NCI-H187 treated with DMSO at 0.1 percent for 48 hours (cell line): ENCODE results near the gene STPG4.
"Not testable (repeated sequence)": the region's sequence is repeated elsewhere in the genome, so short reads cannot be mapped to it uniquely, and the experiment has no call there.

Experiments used
- DNase-seq: peaks from one replicate; lab custom pipeline; 2025; lab: John Stamatoyannopoulos, UW

STPG4 gene

DNA sequence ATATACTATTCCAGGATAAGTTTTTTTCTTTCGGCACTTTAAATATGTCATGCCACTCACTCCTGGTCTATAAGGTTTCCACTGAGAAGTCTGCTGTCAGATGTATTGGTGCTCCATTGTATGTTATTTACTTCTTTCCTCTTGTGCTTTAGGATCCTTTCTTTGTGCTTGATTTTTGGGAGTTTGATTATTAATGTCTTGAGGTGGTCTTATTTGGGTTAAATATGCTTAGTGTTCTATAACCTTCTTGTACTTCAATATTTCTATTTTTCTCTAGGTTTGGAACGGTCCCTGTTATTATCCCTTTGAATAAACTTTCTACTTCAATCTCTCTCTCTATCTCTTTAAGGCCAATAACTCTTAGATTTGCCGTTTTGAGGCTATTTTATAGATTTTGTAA lies 28.3 kb downstream of the STPG4 start:
- no peak for DNase-seq

DNA sequence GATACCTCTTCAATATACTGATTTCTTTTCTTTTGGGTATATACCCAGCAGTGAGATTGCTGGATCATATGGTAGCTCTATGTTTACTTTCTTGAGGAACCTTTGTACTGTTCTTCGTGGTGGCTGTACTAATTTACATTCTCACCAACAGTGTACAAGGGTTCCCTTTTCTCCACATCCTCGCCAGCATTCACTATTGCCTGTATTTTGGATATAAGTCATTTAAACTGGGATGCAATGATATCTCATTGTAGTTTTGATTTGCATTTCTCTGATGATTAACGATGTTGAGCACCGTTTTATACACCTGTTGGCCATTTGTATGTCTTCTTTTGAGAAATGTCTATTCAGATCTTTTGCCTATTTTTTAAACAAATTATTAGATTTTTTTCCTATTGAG lies 30.4 kb downstream of the STPG4 start:
- not testable (repeated sequence) for DNase-seq

DNA sequence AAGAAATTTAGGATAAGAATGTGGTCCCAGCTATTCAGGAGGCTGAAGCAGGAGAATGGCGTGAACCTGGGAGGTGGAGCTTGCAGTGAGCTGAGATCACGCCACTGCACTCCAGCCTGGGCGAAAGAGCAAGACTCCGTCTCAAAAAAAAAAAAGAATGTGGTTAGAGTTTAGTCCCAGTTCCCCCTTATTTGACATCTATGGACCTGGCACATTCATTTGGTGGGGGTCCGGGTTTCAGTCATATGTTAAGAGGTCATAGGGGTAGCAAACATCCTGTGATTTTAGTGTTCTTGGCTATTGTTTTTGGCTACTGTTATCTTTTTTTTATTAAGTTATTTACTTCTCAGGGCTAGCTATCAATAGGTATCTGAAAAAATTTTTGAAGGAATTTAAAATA lies 34.7 kb downstream of the STPG4 start:
- not testable (repeated sequence) for DNase-seq

DNA sequence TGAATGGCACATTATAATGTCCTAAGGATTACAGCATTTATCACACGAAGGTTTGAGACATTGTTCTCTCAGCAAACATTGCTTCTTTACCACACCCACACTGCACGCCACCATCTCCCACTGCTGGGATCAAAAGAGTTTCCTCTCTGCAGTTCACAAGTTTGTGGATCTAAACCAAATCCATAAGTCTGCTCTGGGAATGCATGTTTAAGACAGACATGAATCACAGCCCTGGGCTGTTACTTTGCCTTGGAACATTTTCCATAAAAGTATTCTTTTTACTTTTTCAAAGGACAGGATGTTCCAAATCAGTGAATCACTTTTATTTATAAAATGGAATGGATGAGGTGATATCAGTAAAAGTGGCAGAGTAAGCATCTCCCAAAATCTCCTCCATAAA lies 36.1 kb downstream of the STPG4 start:
- no peak for DNase-seq

DNA sequence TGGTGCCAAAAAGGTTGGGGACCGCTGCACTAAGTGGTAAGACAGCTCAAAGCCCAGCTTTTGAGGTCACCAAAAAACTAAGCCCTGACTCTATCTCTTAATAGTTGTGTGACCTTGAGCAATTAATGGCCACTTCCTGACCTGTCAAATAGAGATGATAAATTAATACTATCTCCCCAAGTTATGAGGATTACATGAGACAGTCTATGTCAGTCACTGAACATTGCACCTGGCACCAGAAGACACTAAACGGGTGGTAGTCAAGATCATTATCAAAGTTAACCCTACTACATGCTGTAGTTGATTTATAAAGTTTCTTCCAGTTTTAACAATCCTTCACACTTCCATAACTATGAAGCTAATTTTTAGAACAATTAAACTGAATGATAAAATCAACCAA lies 36.5 kb downstream of the STPG4 start:
- no peak for DNase-seq

DNA sequence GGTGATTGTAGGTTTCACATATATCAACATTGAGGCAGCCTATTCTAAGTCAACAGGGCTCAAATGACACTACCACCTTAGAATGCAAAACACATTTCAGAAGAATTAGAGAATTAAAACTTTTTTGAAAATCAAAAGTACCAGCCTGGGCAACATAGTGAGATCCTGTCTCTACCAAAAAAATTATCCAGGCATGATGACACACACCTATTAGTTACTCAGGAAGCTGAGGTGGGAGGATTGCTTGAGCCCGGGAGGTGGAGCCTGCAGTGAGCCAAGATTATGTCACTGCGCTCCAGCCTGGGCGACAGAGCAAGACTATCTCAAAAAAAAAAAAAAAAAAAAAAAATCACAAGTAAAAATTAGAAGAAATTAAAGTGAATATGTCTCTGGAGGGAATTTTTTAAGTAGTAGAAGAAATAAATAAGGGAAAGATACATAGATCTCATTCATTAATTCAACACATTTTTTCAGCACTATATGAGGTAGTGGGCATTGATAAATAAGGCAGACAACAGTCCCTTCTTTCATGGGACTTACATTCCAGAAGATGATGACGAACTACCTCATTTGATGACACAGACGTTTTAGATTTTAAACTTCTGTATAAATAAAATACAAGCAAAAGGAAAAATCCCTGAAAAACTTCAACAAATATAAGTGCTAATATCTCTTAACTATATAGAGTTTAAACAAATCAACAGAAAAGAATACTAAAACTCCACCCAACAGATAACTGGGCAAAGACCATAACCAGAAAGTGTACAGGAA lies 42.3 kb downstream of the STPG4 start:
- no peak for DNase-seq

DNA sequence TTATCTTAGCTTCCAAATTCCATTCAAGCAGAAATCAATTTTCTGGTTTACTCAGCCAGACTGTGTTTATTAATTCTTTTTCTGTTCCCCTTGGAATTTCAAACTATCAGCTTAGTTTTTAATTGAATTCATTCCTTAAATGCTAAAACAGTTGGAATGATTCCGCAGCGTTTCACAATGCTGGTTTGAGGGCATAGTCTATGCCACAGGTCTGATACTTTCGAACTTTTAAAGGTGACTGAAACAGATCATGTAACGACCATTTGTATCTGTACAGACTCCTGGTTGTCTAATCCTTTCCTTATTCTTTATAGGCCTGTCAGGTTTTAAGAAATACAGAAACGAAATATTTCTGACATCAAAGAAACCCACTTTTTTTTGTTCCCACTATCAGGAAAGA lies 45.4 kb downstream of the STPG4 start:
- DNase-seq: no peak

DNA sequence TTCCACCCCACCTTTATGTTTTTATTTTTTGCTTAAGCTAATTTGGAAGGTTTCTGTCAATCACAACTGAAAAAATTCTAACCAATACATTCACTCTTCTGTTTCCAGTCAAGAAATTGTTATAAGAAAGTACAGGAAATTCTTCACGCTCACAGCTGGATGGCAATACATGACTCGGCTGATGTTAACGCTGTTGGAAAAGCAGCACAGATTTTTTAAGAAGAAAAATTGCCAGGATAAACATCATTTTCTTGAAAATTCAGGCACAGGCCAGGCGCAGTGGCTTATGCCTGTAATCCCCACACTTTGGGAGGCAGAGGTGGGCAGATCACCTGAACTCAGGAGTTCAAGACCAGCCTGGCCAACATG lies 46.1 kb downstream of the STPG4 start:
- DNase-seq: no peak

DNA sequence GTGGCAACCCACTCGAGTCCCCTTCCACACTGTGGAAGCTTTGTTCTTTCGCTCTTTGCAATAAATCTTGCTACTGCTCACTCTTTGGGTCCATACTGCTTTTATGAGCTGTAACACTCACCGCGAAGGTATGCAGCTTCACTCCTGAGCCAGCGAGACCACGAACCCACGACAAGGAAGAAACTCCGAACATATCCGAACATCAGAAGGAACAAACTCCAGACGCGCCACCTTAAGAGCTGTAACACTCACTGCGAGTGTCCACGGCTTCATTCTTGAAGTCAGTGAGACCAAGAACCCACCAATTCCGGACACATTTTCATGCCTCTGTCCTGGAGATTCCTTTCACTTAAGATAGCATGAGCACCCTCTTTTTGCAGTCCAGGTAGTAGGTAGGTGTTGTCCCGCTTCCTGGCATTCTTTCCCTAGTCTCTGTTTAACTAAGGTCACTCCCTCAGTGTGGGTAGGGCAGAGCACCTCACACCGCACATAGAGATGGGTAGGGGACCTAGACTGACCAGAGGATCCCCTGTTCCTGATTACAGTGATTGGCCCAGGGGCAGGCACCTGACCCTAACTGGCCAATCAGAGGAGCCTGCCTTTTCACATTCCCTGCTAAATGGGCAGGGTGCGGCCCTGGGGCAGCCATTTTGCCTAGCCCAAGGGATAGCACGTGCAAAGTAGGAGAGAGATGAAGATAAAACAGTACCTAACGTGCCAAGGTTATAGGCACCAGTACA lies 46.7 kb downstream of the STPG4 start:
- not testable (repeated sequence) for DNase-seq

DNA sequence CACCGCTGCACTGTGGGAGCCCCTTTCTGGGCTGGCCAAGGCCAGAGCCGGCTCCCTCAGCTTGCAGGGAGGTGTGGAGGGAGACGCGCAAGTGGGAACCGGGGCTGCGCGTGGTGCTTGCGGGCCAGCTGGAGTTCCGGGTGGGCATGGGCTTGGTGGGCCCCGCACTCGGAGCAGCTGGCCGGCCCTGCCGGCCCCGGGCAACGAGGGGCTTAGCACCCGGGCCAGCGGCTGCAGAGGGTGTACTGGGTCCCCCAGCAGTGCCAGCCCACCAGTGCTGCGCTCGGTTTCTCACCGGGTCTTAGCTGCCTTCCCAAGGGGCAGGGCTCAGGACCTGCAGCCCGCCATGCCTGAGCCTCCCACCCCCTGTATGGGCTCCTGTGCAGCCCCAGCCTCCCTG lies 47.9 kb downstream of the STPG4 start:
- not testable (repeated sequence) for DNase-seq

DNA sequence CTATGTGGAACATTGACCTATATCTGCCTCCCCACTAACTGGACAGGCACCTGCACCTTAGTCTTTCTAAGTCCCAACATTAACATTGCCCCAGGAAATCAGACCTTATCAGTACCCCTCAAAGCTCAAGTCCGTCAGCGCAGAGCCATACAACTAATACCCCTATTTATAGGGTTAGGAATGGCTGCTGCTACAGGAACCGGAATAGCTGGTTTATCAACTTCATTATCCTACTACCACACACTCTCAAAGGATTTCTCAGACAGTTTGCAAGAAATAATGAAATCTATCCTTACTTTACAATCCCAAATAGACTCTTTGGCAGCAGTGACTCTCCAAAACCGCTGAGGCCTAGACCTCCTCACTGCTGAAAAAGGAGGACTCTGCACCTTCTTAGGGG lies 48.9 kb downstream of the STPG4 start:
- not testable (repeated sequence) for DNase-seq

DNA sequence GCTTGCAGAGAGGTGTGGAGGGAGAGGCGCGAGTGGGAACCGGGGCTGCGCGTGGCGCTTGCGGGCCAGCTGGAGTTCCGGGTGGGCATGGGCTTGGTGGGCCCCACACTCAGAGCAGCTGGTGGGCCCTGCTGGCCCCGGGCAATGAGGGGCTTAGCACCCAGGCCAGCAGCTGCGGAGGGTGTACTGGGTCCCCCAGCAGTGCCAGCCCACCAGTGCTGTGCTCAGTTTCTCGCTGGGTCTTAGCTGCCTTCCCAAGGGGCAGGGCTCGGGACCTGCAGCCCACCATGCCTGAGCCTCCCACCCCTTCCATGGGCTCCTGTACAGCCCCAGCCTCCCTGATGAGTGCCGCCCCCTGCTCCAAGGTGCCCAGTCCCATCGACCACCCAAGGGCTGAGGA lies 55.4 kb downstream of the STPG4 start:
- DNase-seq: not testable (repeated sequence)

DNA sequence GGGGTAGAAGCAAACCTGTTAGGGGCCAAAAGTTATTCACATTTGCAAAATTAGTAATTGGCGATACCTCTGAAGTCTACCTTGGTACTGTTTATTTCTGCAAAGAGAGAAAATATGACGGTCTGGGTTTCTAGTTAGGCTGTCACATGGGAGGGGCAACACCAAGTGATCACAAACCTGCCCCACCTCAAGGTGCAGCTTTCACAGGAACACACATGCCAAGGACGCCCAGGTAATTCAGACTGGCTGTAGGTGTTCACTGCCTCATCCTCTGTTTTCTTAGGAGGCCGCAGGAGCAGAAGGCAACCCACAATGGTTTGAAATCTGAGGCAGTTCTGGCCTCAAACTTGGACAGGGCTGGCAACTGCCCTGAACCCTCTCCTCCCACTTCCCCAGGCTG lies 56.2 kb downstream of the STPG4 start:
- DNase-seq: no peak

DNA sequence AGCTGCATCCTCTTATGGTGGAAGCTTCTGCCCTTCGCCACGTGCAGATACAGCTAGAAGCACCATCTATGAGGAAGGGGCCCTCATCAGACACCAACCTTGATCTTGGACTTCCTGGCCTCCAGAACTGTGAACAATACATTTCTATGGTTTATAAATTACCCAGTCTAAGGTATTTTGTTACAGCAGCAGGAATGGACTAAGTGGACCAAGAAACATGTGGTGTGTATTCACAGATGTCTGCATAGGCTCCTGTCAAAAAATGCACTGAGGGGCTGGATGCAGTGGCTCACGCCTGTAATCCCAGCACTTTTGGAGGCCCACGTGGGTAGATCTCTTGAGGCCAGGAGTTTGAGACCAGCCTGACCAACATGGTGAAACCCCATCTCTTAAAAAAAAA lies 57.5 kb downstream of the STPG4 start:
- no peak for DNase-seq

DNA sequence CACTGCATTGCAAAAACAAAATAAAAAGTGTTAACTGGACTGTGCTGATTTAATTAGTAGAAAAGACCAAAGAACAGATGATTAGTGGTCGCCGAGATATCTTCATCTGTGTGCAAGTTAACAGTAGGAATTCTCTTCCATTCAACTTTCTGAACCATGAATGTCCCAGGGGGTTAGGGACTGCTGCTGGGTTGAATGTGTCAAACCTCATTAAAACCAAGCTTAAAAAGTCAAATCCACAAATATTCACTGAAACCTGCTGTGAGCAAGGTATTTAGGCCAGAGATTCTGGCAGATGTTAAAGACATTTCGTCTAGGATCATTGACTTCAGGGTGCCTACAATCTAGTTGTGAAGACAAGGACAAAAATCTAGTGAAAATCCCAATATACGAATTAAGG lies 58.7 kb downstream of the STPG4 start:
- DNase-seq: no peak

DNA sequence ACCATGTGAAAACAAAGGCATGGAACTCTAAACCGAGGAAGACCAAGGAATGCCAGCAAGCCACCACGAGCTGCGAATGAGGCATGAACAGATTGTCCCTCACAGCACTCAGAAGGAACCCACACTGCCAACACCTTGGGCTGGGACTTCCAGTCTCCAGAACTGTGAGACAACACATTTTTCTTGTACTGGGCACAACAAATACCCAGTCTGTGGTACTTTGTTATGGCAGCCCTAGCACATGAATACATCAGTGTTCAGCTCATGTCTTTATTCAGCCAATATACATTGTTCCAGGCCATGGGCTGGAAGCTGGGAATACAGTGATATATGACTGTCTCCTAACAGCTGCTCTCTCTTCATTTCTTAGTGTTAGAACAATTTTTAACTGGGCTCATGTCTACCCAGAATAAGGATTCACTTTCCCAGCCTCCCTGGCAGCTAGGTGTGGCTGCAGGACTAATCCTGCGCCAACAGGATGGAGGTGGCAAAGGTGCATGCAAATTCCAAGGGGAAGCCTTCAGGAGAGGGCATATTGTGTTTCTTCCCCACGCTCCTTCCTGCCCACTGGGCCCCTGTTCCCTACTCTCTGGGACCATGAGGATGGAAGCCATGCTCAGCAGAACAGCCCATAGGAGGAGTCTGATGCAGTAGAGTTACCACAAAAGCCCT lies 59.6 kb downstream of the STPG4 start:
- DNase-seq: no peak

DNA sequence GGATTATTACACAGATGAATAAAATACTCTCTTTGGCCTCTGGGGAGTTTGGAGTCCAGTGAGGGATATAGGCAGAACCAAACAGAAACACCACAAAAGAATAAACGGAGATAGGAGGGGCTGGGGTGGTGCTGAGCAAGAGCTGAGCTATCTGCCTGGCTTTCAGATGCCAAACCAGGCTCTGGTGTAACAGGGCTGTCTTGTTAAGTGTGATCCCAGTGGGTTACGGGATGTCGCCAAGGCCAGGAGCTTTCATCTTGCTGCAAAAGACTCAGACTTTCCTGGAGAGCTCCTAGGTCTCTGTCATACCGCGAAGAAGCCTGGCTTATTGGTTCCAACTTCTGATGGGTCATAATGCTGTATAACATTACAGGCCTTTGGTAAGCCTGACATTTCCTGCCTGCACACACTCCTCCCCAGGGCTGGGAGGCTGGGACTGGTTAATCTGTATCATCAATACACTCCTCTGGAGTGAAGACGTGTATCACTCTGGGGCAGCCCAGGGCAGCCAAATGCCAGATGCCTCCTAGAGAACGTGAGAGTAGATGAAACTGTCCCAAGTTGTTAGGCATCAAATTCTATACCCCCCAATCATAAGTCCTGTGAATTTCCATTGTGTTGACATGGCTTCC lies 60.5 kb downstream of the STPG4 start:
- DNase-seq: no peak

DNA sequence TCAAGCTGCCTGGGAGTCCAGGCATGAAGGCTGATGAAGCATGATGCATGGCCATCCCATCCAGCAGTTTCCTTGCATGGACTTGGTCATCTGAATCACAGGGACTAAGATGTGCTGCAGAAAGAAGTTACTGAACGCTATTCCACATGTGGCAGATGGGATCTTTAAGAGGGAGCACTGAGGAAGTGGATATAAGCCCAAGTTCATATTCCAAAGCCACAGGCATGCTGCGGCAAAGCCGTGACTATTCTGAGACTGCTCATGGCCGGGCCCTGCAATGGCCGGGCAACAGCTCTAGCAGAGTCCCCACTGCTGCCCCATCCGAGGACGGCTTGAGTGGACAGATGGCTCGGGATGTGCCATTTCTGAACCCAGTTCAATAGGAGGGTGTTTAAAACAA lies 61.5 kb downstream of the STPG4 start:
- no peak for DNase-seq

DNA sequence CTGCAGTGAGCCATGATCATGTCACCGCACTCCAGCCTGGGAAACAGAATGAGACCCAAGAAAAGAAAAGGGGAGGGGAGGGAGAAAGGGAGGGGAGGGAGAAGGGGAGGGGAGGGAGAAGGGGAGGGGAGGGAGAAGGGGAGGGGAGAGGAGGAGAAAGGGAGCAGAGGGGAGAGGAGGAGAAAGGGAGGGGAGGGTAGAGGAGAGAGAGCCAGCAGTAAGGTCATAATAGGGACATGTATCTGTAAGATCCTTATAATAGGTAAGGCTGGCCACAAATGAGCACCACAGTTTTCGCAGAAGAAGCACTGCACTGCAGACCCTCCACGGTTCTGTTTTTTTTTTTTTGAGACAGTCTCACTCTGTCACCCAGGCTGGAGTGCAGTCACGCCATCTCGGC lies 62.6 kb downstream of the STPG4 start:
- no peak for DNase-seq

DNA sequence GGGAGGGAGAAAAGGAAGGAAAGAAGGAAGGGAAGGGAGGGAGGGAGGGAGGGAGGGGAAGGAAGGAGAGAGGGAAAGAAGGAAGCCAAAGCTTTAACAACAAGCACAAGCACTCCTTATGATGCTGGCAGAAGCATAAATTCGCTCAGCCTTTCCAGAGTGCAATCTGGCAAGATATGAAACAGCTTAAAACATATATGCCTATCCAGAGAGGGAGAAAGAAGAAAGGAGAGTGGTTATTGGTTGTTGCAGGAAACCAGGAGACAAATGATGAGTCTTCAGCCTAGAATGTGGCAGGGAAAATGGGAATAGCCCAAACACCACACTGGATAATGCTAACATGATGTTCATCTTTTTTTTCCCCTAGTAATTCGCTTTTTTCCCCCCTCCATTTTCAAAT lies 64.0 kb downstream of the STPG4 start:
- no peak for DNase-seq

DNA sequence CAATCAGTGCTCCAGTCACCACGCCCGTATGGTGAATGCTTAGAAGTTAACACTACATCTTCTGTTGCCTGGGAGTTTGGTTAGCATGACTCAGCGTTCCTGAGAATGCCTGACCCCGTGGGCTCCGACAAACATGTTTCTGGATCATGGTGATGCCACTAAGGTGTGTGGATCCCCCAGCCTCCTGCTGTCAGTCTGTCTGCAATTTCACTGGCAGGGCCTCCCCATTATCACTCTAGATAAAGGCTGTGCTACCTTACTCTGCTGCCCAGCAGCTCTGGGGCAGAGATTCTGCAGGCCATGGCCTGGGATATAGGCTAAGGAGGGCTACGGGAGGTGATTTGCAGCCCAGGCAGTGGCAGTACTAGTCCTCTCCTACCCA lies 66.0 kb downstream of the STPG4 start:
- no peak for DNase-seq

DNA sequence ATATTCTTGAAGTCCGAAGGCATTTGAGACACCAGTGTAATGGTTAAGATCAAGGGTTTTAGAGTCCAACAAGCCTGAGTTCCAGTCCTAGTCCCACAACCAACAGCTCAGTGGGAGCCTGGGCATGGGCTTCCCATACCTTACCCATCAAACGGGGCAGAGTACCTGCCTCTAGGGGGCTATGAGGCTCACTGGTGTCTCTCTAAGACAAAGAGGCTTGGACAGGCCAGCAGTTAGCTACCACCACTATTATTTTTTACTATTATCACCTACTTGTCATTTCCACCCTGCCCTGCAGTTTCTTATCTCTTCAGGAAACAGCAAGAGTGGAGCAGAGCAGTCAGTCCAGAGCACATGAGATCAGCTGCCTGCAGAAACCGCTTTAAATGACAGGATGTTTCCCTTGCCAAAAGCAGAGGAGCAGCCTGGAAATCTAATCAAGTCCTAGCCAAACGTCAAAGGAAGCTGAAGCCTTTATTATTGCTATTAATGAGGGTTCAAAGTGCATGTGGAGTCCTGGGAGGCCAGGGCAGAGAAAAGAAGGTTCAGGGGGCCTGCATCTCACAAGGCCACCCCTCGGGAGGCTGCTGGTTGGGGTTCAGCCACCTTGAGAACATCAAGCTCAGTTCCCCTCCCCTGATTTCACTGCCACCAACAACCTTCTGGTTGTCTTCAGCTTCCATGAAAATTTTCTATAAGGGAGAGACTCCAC lies 66.6 kb downstream of the STPG4 start:
- DNase-seq: no peak
